SW480 (cell line): Measurements from ENCODE around the gene SPATA19.
A peak's percentile ranks its signal among the peaks of the same experiment; 100 is the strongest.

Experiments used
- DNase-seq: peaks from one replicate; pipeline ENCODE4 v3.0.0-alpha.2; 2016; ENCODE audit warnings: low spot score

The SPATA19 gene

GRCh38 chr11:133835593-133836548 is 9.4 kb downstream of the SPATA19 start:
- peak; percentile 30 for DNase-seq

GRCh38 chr11:133834682-133835592 is 10.4 kb downstream of the SPATA19 start:
- DNase-seq: peak; percentile 77

GRCh38 chr11:133833898-133834681 is 11.2 kb downstream of the SPATA19 start:
- DNase-seq: no peak

GRCh38 chr11:133832991-133833897 is 12.1 kb downstream of the SPATA19 start:
- no peak for DNase-seq

- DNase-seq: no peak
Observed at GRCh38 chr11:133832096-133832990, 13.0 kb downstream of the SPATA19 start.

- DNase-seq: no peak
Observed at GRCh38 chr11:133830931-133831907, 14.1 kb downstream of the SPATA19 start.

GRCh38 chr11:133829566-133829965 is 15.7 kb downstream of the SPATA19 start:
- DNase-seq: no peak

- DNase-seq: no peak
Observed at GRCh38 chr11:133828871-133829270, 16.4 kb downstream of the SPATA19 start.

- no peak for DNase-seq
Observed at GRCh38 chr11:133827556-133827955, 17.8 kb downstream of the SPATA19 start.

- no peak for DNase-seq
Observed at GRCh38 chr11:133826866-133827265, 18.4 kb downstream of the SPATA19 start.

GRCh38 chr11:133825666-133826065 is 19.6 kb downstream of the SPATA19 start:
- DNase-seq: no peak

- DNase-seq: no peak
Observed at GRCh38 chr11:133825156-133825555, 20.2 kb downstream of the SPATA19 start.

- no peak for DNase-seq
Observed at GRCh38 chr11:133824593-133824992, 20.7 kb downstream of the SPATA19 start.

- DNase-seq: no peak
Observed at GRCh38 chr11:133823614-133824013, 21.7 kb downstream of the SPATA19 start.

- DNase-seq: no peak
Observed at GRCh38 chr11:133823211-133823610, 22.1 kb downstream of the SPATA19 start.

GRCh38 chr11:133821776-133822175 is 23.5 kb downstream of the SPATA19 start:
- peak; percentile 53 for DNase-seq

GRCh38 chr11:133819746-133820315 is 25.5 kb downstream of the SPATA19 start:
- no peak for DNase-seq

GRCh38 chr11:133819114-133819513 is 26.2 kb downstream of the SPATA19 start:
- no peak for DNase-seq
